Raji (cell line): ENCODE measurements around the gene VGLL4.

Experiments used
- POLR2A ChIP-seq: IDR thresholded peaks from 2 replicates; pipeline ENCODE4 v1.6.1; 2011; ENCODE audit warnings: low read depth, low read length, control low read depth; ENCODE audit not compliant: insufficient read depth

VGLL4 gene

GRCh38 chr3:11619946-11620652 is 23.6 kb downstream of the VGLL4 start:
- TF ChIP-seq POLR2A: no peak

GRCh38 chr3:11619461-11619860 is 24.3 kb downstream of the VGLL4 start:
- no peak for TF ChIP-seq POLR2A

DNA sequence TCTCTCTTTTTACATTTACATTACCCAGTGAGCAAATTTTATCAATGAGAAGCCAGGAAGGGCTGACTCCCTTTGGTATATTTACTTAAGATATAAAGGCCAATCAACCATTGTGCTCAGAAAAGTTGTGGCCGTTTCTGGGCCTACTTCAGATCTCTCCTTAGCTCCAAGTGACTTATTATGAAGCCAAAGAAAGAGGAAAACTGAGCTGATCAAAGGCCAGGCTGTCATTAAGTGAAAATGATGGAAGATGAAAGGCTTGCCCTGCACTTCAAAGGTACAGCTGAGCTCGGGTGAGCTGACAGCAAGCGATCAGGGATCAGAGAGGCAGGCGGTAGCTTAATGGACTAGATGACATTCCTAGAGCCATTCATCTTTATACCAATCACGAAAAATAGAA is 24.8 kb downstream of the VGLL4 start:
- no peak for TF ChIP-seq POLR2A

DNA sequence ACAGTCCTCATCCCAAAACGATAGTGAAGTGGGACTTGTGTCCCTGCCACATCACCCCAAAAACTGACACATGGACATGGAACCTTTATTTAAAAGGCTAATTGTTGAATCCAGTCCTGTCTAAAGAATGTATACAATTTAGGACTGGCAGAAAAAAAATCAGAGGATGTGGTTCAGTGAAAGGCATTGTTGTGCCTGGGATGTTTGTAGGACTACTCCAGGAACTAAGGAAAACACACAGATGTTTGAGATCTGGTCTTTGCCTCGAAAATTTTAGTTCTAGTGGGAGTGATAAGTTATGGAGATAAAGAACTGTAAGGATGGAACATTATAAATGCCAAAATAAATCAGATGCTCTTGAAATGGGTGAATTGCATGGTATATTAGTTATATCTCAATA is 27.2 kb downstream of the VGLL4 start:
- TF ChIP-seq POLR2A: no peak

DNA sequence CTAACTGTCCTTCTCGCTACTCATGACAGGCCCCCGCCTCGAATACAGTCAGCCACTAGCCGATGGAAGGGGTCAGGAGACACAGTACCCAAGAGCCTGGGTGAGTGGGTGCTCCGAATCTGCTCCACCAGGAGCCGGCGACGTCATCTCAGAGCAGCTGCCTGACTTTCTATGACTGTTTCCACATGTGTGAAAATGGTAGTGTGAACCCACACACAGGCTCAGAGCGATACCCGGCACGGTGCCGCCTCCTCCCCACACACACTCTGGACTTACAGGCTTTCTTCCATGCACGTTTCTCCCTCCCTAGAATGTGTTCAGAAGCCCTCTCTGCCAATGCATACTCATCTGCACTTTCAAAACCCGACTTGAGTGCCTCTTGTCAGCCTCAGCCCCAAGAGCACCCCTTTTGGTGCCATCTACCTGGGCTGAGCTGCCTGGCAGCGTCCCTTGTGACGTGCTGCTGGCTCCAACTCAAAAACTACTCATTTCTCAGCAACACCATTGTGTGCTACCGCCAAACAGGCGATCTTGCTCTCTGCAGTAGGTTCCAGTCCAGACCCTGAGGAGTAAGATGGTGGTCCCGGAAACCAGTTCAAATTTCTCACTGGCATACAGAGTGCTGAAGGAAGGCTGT is 29.7 kb downstream of the VGLL4 start:
- no peak for TF ChIP-seq POLR2A

GRCh38 chr3:11613319-11613718 is 30.4 kb downstream of the VGLL4 start:
- no peak for TF ChIP-seq POLR2A

DNA sequence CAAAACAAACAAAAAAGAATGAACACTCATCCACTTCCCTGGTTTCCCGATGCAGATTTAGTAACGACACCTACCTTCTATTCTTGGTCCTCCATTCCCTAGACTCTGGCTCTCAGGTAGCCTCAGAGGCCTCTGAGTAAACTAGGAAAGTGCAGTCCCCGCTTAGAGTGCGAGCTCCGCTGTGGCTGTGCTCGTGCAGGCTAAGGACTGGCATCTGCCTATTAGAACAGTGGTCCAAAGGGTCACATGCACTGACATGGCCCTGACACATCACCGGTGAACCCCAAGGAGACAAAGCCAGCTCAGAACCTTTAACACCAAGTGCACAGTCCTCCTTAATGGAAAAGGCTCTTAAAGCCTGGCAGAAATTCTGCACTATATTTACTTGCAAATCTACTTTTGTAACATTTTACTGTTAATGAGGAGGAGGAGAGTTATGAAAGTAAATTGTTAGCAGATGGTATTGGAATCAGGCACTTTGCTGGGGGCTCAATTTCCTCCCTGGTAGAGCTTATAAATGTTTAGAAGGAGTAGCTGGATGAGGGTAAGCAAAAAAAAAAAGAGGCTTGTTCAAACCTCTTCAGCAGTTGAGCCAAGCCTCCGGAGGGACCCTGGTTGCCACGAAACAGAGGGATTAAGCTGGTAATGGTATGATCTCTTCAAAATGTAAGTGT is 31.1 kb downstream of the VGLL4 start:
- TF ChIP-seq POLR2A: no peak

DNA sequence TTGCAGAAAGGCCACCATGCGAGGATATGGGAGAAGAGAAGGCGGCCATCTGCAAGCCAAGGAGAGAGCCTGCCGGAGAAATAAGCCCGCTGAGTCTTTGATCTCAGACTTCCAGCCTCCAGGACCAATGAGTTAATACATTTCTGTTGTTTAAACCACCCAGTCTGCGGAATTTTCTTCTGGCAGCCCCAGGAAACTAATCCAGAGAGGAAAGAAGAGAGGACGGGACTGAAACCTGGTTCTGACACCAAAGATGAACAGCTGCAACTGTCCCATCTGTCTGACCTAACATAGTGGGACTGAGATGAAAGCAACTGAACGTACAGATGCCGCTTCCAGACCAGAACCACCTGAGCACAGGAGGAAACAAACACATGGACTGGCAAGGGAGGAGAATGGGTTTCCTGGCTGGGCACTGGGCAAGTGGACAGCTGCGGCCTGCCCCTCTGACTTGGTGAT is 32.3 kb downstream of the VGLL4 start:
- TF ChIP-seq POLR2A: no peak

GRCh38 chr3:11610700-11611275 is 32.9 kb downstream of the VGLL4 start:
- no peak for TF ChIP-seq POLR2A

DNA sequence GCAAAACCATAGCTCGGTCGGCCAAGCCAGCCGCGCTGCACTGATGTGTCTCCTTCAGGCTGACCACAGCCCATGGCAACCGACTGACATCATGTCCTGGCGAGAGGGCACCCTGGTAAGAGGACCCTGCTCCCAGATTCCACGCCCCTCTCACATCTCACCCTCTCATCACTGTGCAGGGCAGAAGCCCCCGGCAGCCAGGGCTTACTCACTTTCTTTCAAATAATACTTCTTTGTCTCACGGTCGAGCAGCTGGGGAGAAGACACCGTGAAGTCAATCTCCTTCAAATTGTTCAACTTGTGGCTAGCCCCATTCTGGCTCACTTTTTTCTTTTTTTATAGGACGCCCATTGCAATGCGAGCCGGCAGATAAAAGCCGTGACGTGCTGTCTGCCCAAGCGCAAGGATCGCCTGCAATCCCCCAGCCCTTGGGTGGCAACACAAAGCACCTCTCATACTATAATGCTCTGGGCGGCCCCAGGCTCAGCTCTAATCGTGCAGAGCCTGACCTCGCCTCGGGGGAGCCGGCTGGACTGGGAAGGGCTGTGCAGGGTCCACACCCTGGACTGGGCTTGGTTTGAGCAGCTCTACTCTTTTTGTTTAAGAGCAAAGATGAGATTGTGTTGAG is 33.6 kb downstream of the VGLL4 start:
- TF ChIP-seq POLR2A: no peak

DNA sequence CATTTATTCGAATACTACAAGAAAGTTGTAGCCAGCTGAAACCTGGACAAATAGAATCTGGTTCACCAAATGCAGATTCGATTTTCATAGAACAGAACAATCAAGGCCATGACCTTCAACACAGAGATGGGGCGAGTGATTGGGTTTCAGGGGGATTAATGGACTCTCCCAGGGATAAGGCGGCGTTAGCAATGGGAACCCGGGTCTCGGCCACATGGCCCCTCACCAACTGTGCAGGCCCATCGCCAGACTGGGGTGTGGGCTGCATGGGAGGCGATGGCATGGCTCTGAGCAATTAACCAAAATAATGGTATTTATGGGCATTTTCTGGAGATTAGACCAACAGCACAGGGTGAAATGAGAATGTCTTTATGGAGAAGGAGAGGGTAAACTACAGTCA is 34.2 kb downstream of the VGLL4 start:
- no peak for TF ChIP-seq POLR2A

- TF ChIP-seq POLR2A: no peak
Measured at GRCh38 chr3:11607816-11608215, 35.9 kb downstream of the VGLL4 start.

- TF ChIP-seq POLR2A: no peak
Measured at GRCh38 chr3:11606865-11607440, 36.8 kb downstream of the VGLL4 start.

DNA sequence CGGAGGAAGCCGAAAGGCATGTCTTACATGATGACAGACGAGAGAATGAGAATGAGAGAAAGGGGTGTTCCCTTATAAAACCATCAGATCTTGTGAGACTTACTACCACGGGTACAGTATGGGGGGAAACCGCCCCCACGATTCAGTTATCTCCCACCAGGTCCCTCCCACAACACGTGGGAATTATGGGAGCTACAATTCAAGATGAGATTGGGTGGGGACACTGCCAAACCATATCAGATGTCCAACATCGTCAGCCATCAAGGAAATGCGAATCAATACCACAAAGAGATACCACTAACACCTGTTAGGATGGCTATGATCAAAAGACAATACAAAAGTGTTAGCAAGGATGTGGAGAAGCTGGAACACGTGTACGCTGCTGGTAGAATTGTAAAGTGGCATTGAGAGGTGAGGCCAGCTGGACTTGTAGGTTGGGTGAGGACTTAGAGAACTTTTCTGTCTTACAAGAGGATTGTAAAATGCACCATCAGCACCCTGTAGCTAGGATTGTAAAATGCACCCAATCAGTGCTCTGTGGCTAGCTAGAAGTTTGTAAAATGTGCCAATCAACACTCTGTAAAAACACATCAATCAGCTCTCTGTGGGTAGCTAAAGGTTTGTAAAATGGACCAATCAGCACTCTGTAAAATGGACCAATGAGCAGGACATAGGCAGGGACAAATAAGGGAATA is 37.5 kb downstream of the VGLL4 start:
- TF ChIP-seq POLR2A: no peak
